Uterus (tissue), 2 donors: ENCODE data around the gene SPANXD.

ENCODE experiments used
- POLR2A ChIP-seq, 2 donors: fragments of 450-650 bp; IDR thresholded peaks; one replicate each; pipeline ENCODE4 v1.6.1; 2016; ENCODE audit warnings: antibody characterized with exemption in 2 of 2, mild to moderate bottlenecking in 1 of 2, moderate library complexity in 1 of 2
- TF ChIP-seq, protein P1 (sequence below), 4 experiments: fragments of 200-600 bp in 2 of 4; fragments of 450-650 bp in 2 of 4; sonication (generic) in 2 of 4; IDR thresholded peaks; one replicate each; pipeline ENCODE4 v1.5.1; 2016 to 2019; ENCODE audit warnings: antibody characterized with exemption in 4 of 4, mild to moderate bottlenecking in 2 of 4, moderate library complexity in 1 of 4

DNA sequence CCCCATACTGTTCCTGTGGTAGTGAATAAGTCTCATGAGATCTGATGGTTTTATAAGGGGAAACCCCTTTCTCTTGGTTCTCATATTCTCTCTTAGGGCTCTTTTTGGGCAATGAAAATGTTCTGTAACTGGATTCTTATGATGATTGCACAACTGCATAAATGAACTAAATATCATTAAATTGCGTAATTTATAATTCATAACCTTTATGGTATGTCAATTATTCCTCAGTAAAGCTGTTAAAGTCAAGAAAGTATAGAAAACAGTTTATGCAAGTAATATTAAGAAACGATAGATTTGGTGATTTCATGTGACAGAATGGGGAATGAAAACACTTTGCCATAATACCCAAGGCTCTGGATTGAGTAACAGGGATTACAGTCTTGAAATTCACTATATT lies 33.5 kb upstream of the SPANXD start:
- no peak for TF ChIP-seq POLR2A (IDR thresholded peaks at IDR 0.05)
- TF ChIP-seq, protein P1, sequence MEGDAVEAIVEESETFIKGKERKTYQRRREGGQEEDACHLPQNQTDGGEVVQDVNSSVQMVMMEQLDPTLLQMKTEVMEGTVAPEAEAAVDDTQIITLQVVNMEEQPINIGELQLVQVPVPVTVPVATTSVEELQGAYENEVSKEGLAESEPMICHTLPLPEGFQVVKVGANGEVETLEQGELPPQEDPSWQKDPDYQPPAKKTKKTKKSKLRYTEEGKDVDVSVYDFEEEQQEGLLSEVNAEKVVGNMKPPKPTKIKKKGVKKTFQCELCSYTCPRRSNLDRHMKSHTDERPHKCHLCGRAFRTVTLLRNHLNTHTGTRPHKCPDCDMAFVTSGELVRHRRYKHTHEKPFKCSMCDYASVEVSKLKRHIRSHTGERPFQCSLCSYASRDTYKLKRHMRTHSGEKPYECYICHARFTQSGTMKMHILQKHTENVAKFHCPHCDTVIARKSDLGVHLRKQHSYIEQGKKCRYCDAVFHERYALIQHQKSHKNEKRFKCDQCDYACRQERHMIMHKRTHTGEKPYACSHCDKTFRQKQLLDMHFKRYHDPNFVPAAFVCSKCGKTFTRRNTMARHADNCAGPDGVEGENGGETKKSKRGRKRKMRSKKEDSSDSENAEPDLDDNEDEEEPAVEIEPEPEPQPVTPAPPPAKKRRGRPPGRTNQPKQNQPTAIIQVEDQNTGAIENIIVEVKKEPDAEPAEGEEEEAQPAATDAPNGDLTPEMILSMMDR (IDR thresholded peaks at IDR 0.05), result no peak
